ENCODE data around the gene PTPN14.

Gene PTPN14

DNA sequence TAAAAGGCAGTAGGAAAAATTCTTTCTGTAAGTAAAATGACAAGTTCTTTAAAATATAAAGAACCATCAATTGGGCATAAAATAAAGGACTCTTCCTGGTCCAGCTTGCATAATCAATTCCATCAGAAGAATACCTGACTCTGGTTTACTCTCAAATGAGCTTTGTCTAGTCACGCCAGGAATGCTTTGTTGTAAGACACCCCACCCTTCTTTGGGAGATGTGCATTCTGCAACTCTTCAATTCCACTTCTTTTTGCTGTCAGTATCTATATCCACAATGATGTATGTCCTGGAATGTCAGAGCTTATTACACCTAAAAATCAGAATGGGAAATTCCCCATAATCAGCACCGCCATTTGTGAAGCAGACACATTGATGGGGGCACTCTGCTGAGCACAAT, 76.1 kb downstream of the PTPN14 start:
- H3K4me3 ChIP-seq (replicated peaks in 1 of 2; ENCODE audit: low read depth in 2 of 2, low read length in 2 of 2) = no peak overlapping the region
- DNase-seq (ENCODE audit: low read depth in 2 of 2) = no peak
- TF ChIP-seq, protein P1, sequence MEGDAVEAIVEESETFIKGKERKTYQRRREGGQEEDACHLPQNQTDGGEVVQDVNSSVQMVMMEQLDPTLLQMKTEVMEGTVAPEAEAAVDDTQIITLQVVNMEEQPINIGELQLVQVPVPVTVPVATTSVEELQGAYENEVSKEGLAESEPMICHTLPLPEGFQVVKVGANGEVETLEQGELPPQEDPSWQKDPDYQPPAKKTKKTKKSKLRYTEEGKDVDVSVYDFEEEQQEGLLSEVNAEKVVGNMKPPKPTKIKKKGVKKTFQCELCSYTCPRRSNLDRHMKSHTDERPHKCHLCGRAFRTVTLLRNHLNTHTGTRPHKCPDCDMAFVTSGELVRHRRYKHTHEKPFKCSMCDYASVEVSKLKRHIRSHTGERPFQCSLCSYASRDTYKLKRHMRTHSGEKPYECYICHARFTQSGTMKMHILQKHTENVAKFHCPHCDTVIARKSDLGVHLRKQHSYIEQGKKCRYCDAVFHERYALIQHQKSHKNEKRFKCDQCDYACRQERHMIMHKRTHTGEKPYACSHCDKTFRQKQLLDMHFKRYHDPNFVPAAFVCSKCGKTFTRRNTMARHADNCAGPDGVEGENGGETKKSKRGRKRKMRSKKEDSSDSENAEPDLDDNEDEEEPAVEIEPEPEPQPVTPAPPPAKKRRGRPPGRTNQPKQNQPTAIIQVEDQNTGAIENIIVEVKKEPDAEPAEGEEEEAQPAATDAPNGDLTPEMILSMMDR (IDR thresholded peaks at IDR 0.05; ENCODE audit: low read depth, low read length) = no peak

DNA sequence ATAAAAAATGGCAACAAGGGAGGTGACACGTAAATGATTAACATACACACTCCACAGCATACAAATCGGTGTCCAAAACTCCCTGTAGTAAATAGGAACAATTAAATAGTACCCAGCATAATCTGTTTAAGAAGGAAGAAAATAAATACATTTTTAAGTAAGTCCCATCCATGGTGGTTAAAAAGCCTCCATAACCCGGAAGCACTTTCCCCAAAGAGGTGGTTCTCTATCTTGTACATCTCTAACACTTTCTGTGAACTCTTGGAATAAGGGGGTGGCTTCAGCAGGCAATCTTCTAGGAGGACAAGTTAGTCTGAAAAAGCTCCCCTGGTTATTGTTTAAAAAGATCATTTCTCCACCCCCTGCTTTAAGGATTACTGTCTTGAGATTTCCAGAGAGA, 76.9 kb downstream of the PTPN14 start:
- H3K4me3 ChIP-seq (replicated peaks in 1 of 2; ENCODE audit: low read depth in 2 of 2, low read length in 2 of 2) = no peak overlapping the region
- no peak for DNase-seq (ENCODE audit: low read depth in 2 of 2)
- TF ChIP-seq, protein P1 (IDR thresholded peaks at IDR 0.05; ENCODE audit: low read depth, low read length) = no peak

DNA sequence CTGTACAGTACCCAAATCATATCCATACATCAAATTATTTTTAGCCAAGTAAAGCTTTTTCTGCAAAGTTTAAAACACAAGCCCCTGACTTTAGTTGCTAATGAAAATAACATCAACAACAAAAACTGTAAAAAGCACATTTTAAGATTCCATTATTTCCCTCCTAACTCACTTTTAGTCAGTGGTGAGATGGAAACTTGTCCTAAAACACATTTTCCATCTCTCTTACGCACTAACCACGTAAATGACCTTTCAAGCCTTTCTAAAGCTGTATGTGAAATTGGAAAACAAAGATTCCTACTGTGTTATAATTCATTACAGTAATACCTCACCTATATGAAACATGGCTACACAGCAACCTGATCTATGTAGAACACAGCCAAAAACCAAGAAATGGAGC, 77.5 kb downstream of the PTPN14 start:
- H3K4me3 ChIP-seq (replicated peaks in 1 of 2; ENCODE audit: low read depth in 2 of 2, low read length in 2 of 2) = no peak overlapping the region
- TF ChIP-seq, protein P1 (IDR thresholded peaks at IDR 0.05; ENCODE audit: low read depth, low read length) = no peak
- DNase-seq (ENCODE audit: low read depth in 2 of 2) = no peak

DNA sequence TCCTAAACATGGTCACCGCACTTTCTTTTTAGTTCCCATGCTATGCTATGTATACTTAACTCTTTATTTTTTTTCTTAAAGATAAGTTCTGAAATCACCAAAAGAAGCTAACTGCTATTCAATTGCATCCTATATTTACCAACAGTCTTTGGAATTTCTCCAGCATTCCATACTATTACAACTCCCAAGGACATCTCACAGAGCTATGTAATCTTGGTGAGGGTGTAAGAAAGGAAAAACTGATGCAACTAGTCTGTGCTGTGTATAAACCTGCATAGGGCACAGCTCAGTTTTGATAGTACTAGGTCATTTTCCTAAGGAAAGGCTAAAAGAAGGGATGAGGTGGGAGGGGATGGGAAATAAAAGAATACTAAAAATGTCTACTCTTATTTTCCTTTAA, 78.0 kb downstream of the PTPN14 start:
- DNase-seq (ENCODE audit: low read depth in 2 of 2) = peak; percentile 79 to 85
- TF ChIP-seq, protein P1 (IDR thresholded peaks at IDR 0.05; ENCODE audit: low read depth, low read length) = no peak
- no peak overlapping the region for H3K4me3 ChIP-seq (replicated peaks in 1 of 2; ENCODE audit: low read depth in 2 of 2, low read length in 2 of 2)

DNA sequence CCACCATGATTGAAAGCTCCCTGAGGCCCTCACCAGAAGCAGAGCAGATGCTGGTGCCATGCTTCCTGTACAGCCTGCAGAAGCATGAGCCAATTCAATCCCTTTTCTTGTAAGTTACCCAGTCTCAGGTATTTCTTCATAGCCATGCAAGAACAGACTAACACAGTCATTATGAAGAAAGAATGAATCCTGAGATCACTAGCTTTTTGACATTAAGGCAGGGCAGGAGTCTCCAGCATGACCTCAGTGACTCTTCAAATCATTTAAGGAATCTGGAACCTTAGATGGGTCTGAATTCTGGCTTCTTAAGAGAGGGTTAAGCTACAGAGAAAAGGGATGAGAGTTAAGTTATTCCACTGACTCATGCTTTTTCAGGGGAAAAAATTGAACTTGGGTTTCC, 79.0 kb downstream of the PTPN14 start:
- no peak overlapping the region for H3K4me3 ChIP-seq (replicated peaks in 1 of 2; ENCODE audit: low read depth in 2 of 2, low read length in 2 of 2)
- TF ChIP-seq, protein P1 (IDR thresholded peaks at IDR 0.05; ENCODE audit: low read depth, low read length) = no peak
- peak in 1 of 2 donors; percentile 60 for DNase-seq (ENCODE audit: low read depth in 2 of 2)

DNA sequence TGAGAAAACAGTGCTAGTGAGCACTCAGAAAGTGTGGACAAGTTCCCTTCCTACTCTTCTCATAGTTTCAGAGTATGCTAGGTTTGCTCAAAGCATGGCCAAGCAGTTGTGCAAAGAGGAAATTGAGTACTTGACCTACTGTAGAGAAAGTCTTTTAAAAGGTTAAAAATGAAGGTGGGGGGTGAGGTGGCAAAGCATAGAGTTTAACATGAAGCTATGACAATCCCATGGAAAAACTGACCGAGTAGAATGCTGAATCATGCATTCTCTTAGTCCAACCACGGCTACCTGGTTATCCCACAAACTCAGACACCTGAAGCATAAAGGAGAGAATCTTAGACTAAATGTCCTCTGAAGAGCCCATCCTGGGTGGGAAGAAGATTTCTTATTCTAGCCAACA, 79.9 kb downstream of the PTPN14 start:
- DNase-seq (ENCODE audit: low read depth in 2 of 2) = no peak
- TF ChIP-seq, protein P1 (IDR thresholded peaks at IDR 0.05; ENCODE audit: low read depth, low read length) = no peak
- no peak overlapping the region for H3K4me3 ChIP-seq (replicated peaks in 1 of 2; ENCODE audit: low read depth in 2 of 2, low read length in 2 of 2)

DNA sequence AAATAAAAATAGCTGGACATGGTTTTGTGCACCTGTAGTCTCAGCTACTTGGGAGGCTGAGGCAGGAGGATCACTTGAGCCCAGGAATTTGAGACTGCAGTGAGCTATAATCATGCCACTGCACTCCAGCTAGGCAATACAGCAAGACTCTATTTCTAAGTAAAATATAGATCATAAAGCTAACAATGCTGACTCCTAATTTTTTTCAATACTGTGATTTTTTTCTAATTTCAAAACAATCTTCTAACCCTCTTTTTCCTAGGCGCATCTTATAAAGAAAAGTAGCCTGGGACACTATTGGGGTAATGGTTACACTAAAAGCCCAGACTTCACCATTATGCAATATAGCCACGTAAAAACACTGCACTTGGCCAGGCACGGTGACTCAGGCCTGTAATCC, 81.3 kb downstream of the PTPN14 start:
- H3K4me3 ChIP-seq (replicated peaks in 1 of 2; ENCODE audit: low read depth in 2 of 2, low read length in 2 of 2) = no peak overlapping the region
- TF ChIP-seq, protein P1 (IDR thresholded peaks at IDR 0.05; ENCODE audit: low read depth, low read length) = no peak
- no peak for DNase-seq (ENCODE audit: low read depth in 2 of 2)

Data from cardiac fibroblast (primary cell).